CD4-positive, CD25-positive, alpha-beta regulatory T cell (primary cell): Measurements from ENCODE around the gene GOLGA6L2. TPM values are rescaled to one million over a fixed set of nuclear protein-coding genes. Genes with fewer than 3 reads are reported as not detected.
A peak's percentile ranks its signal among the peaks of the same experiment; 100 is the strongest.
"Not testable (repeated sequence)": the region's sequence is repeated elsewhere in the genome, so short reads cannot be mapped to it uniquely, and the experiment has no call there.

Source experiments
- ATAC-seq, 2 donors: fragments of 150-1000 bp; cut with Tn5 transposase; one replicate each; pipeline ENCODE4 v1.10.0; 2021; ENCODE audit warnings: low read depth in 2 of 2, moderate number of reproducible peaks in 2 of 2, moderate library complexity in 1 of 2
- DNase-seq, 3 donors: peaks; one replicate each; pipeline versions ENCODE4 v3.0.0 to v3.0.0-alpha.2; 2012 to 2022; ENCODE audit warnings: mixed read lengths in 1 of 3
- H3K27ac ChIP-seq: one replicate; pipeline ENCODE4 v1.7.0; 2013; ENCODE audit warnings: mild to moderate bottlenecking, low read length; ENCODE audit not compliant: insufficient read depth, poor library complexity, severe bottlenecking
- H3K27me3 ChIP-seq: one replicate; pipeline ENCODE4 v1.7.0; 2013; ENCODE audit warnings: low read length; ENCODE audit not compliant: control insufficient read depth, insufficient read depth
- H3K36me3 ChIP-seq: one replicate; pipeline ENCODE4 v1.7.0; 2013; ENCODE audit warnings: mild to moderate bottlenecking, low read length, moderate library complexity; ENCODE audit not compliant: control insufficient read depth, insufficient read depth
- H3K4me1 ChIP-seq: 2 replicates; pipeline ENCODE4 v1.7.0; 2013; ENCODE audit warnings: mild to moderate bottlenecking, low read length; ENCODE audit not compliant: insufficient read depth, control insufficient read depth, poor library complexity, severe bottlenecking
- H3K4me3 ChIP-seq: one replicate; pipeline ENCODE4 v1.7.0; 2013; ENCODE audit warnings: low read depth, mild to moderate bottlenecking, low read length, moderate library complexity
- H3K9me3 ChIP-seq, 2 experiments: 1 replicate in 1 of 2; 2 replicates in 1 of 2; pipeline ENCODE4 v1.7.0; 2013; ENCODE audit warnings: low read length in 2 of 2, mild to moderate bottlenecking in 1 of 2, moderate library complexity in 1 of 2; ENCODE audit not compliant: control insufficient read depth in 2 of 2
- H3K27ac Mint-ChIP-seq, 3 donors: one replicate each; pipeline ENCODE4 v1.8.0; 2020 to 2022; ENCODE audit warnings: mild to moderate bottlenecking in 3 of 3, mixed read lengths in 3 of 3, moderate library complexity in 2 of 3
- H3K27me3 Mint-ChIP-seq: one replicate; pipeline ENCODE4 v1.8.0; 2022; ENCODE audit warnings: mild to moderate bottlenecking, mixed read lengths
- H3K36me3 Mint-ChIP-seq: one replicate; pipeline ENCODE4 v1.8.0; 2020; ENCODE audit warnings: mixed read lengths
- H3K4me1 Mint-ChIP-seq, 4 donors: one replicate each; pipeline ENCODE4 v1.8.0; 2020 to 2022; ENCODE audit warnings: mixed read lengths in 4 of 4, mild to moderate bottlenecking in 1 of 4
- H3K4me3 Mint-ChIP-seq, 4 donors: one replicate each; pipeline ENCODE4 v1.8.0; 2020 to 2022; ENCODE audit warnings: mild to moderate bottlenecking in 4 of 4, mixed read lengths in 4 of 4, moderate library complexity in 3 of 4
- H3K9me3 Mint-ChIP-seq, 7 donors: one replicate each; pipeline ENCODE4 v1.8.0; 2020 to 2022; ENCODE audit warnings: mixed read lengths in 7 of 7, mild to moderate bottlenecking in 3 of 7, moderate library complexity in 2 of 7
- polyA plus RNA-seq, 4 donors: library from polyadenylated mRNA; unstranded; fragments of 300-500 nt; fragmentation: Illumina TruSeq; gene quantifications; one replicate each; pipeline ENCODE4 v1.2.3, GENCODE V29; 2021
- total RNA-seq: library from RNA; stranded (reverse); gene quantifications from one replicate; pipeline ENCODE4 v1.2.3, GENCODE V29; 2022

Gene GOLGA6L2
- total and polyA plus RNA-seq, 5 donors from 2014 or later, result not detected

DNA sequence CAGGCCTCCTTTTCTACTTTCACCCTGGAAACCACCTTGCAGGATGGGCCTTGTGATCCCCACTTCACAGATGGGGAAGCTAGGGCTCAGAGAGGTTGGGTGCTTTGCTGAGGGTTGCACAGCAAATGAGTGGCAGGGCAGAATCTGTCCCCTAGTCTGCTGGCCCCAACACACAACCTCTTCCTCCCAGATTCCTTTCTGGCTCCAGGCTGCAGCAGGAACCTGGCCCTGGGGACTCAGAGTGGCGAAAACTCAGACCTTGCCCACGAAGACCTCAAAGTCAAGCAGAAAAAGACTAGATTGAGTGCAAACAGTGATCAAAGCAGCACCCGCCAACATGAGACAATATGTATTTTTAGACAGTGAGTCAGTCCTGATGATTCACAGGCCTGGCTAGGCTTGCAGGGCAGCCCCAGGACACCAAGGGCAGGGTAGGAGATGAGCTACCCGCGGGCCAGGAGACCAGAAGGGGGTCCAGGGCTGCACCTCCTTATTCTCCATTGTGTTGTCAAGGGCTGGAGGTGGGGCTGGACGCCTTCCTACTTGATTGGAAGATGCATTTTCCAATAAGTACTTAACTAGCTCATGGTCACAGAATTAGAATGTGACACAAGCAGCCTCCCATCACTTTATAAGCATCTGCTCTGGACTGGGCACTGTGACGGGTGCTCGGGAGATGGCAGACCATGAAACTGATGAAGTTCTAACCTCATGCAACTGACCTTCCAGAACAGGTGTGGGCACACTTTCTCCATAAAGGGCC, 23.9 kb downstream of the GOLGA6L2 start:
- H3K27ac Mint-ChIP-seq, result no peak overlapping the region
- Histone ChIP-seq H3K27me3 (no peaks in the 10 kb centered on the region), H3K4me1 (no peaks in the 10 kb centered on the region), H3K36me3 (no peaks in the 10 kb centered on the region), H3K4me3 (no peak overlapping the region), H3K9me3 (no peaks in the 10 kb centered on the region), H3K27ac (no peak overlapping the region)
- no peaks in the 10 kb centered on the region for H3K36me3 Mint-ChIP-seq
- H3K4me3 Mint-ChIP-seq, result no peak overlapping the region
- no peaks in the 10 kb centered on the region for H3K27me3 Mint-ChIP-seq
- no peak for DNase-seq
- no peaks in the 10 kb centered on the region for H3K4me1 Mint-ChIP-seq
- H3K9me3 Mint-ChIP-seq, result no peaks in the 10 kb centered on the region
- ATAC-seq, result no peak

DNA sequence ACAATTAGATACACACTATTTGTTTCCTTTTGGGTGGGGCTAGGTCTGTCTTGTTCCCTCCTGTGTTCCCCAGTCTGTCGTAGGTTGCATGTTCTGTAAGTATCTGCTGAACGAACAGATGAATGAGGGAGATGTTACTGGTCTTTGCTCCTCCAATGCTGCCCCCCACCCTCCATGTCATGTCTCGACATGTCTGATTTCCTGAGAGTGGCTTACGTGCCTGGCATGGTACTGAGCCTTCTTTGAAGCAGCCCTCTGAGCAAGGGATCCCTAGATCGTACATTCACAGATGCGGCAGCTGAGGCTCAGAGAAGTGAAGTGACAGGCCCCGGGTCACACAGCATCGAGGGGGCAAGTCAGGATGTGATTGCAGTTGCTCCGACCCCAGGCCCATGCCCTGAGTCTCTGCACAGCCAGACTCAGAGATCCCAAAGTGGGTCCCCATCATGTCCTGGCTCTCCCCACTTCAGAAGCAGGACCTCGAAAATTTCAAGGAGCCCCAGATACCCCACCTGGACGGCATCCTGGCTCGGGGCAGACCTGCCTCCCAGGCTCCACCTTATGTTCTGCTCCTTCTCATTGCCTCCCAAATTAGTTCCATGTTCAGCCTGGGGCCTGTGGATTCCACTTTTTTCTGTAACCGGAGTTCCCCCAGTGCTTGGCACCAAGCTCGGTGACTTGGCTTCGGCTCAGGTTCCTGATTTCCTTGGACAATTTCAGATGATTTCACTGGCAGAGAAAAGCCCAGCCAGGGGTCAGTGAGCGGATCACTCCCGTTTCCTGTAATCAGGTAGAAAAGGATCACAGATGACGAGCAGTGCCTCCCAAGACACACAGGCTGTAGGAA, 24.7 kb downstream of the GOLGA6L2 start:
- no peak overlapping the region for H3K27ac ChIP-seq
- Mint-ChIP-seq H3K27ac (no peak overlapping the region), H3K4me1 (no peaks in the 10 kb centered on the region), H3K9me3 (no peaks in the 10 kb centered on the region), H3K27me3 (no peaks in the 10 kb centered on the region), H3K4me3 (no peak overlapping the region), H3K36me3 (no peaks in the 10 kb centered on the region)
- H3K9me3 ChIP-seq, result no peaks in the 10 kb centered on the region
- H3K4me3 ChIP-seq, result no peak overlapping the region
- no peaks in the 10 kb centered on the region for H3K27me3 ChIP-seq
- no peaks in the 10 kb centered on the region for H3K4me1 ChIP-seq
- ATAC-seq (no peak), DNase-seq (no peak)
- H3K36me3 ChIP-seq, result no peaks in the 10 kb centered on the region

- Mint-ChIP-seq H3K4me3 (no peak overlapping the region), H3K27ac (no peak overlapping the region), H3K9me3 (no peaks in the 10 kb centered on the region), H3K4me1 (no peaks in the 10 kb centered on the region), H3K36me3 (no peaks in the 10 kb centered on the region), H3K27me3 (no peaks in the 10 kb centered on the region)
- no peak overlapping the region for H3K4me3 ChIP-seq
- no peak for DNase-seq
- no peak overlapping the region for H3K27ac ChIP-seq
- H3K27me3 ChIP-seq, result no peaks in the 10 kb centered on the region
- no peaks in the 10 kb centered on the region for H3K4me1 ChIP-seq
- H3K36me3 ChIP-seq, result no peaks in the 10 kb centered on the region
- no peaks in the 10 kb centered on the region for H3K9me3 ChIP-seq
- no peak for ATAC-seq
These were observed 26.1 kb downstream of the GOLGA6L2 start for GRCh38 chr15:23420806-23421575.

DNA sequence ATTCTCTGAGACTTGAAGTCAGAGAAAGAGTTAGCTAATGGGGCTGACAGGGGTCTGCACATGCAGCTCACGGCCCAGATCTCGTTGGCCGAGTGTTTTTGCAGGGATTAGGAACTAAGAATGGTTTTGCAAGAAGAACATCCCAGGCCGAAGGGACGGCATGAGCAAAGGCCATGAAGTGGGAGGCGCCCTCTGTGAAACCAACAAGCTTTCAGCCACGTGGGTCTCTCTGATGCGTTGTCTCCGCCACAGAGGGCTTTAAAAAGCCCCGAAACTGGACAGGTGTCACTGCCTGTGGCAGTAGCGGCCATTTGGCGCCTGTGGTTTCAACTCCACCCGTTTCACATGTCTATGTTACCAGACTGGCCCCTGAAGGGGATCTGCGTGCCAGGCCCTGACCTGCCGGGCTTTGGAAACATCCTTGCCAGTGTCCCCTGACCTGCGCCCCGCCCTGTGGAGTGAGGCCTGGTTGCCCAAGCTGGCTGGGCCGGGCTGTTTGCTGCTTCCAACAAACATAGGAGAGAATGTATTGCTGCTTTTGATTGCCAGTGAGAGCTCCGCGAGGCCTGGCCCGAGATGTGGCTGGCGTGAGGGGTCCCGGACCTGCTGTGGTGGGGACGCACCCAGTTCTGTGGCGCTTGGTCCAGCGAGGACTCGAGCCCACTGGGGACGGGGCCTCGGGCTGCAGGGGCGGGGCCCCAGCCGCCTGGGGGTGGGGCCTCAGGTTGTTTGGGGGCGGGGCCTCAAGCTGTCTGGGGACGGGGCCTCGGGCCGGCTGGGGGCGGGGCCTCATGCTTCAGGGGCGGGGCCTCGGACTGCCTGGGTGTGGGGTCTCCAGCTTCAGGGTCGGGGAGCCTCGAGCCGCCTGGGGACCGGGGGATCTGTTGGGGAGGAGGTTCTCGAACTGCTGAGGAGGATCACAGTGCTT, 30.4 kb downstream of the GOLGA6L2 start:
- Mint-ChIP-seq H3K27ac (peak overlapping the region in 1 of 3 donors; percentile 52), H3K36me3 (no peaks in the 10 kb centered on the region), H3K4me1 (no peaks in the 10 kb centered on the region), H3K9me3 (no peaks in the 10 kb centered on the region), H3K4me3 (no peak overlapping the region), H3K27me3 (no peaks in the 10 kb centered on the region)
- Histone ChIP-seq H3K27me3 (no peaks in the 10 kb centered on the region), H3K27ac (no peak overlapping the region), H3K4me1 (no peaks in the 10 kb centered on the region), H3K4me3 (no peak overlapping the region), H3K36me3 (no peaks in the 10 kb centered on the region), H3K9me3 (no peaks in the 10 kb centered on the region)
- ATAC-seq (no peak), DNase-seq (no peak)

GRCh38 chr15:23415866-23416265, 31.2 kb downstream of the GOLGA6L2 start:
- ATAC-seq, H3K27me3 Mint-ChIP-seq, H3K36me3 ChIP-seq, H3K4me1 ChIP-seq, H3K27ac ChIP-seq, H3K9me3 Mint-ChIP-seq, H3K36me3 Mint-ChIP-seq, H3K27me3 ChIP-seq, DNase-seq, H3K4me1 Mint-ChIP-seq, H3K9me3 ChIP-seq, H3K4me3 Mint-ChIP-seq, H3K4me3 ChIP-seq: not testable (repeated sequence)
- H3K27ac Mint-ChIP-seq, result peak overlapping the region in 1 of 3 donors; percentile 52

GRCh38 chr15:23415321-23415865, 31.6 kb downstream of the GOLGA6L2 start:
- no peaks in the 10 kb centered on the region for H3K4me1 Mint-ChIP-seq
- Histone ChIP-seq H3K36me3 (no peaks in the 10 kb centered on the region), H3K4me3 (no peak overlapping the region), H3K4me1 (no peaks in the 10 kb centered on the region), H3K9me3 (no peaks in the 10 kb centered on the region), H3K27me3 (no peaks in the 10 kb centered on the region), H3K27ac (no peak overlapping the region)
- no peaks in the 10 kb centered on the region for H3K9me3 Mint-ChIP-seq
- ATAC-seq (no peak), DNase-seq (no peak)
- no peaks in the 10 kb centered on the region for H3K27me3 Mint-ChIP-seq
- no peak overlapping the region for H3K4me3 Mint-ChIP-seq
- no peak overlapping the region for H3K27ac Mint-ChIP-seq
- H3K36me3 Mint-ChIP-seq, result no peaks in the 10 kb centered on the region
